Gastroesophageal sphincter (tissue), 4 donors: ENCODE measurements around the gene CCDC9. TPM values are rescaled to one million over a fixed set of nuclear protein-coding genes. Genes with fewer than 3 reads are reported as not detected.

Source experiments
- ATAC-seq: fragments of 150-250 bp; one replicate; pipeline ENCODE4 v1.9.1; 2016; ENCODE audit warnings: mild to moderate bottlenecking, moderate library complexity
- H3K27ac ChIP-seq, 4 donors: fragments of 200-600 bp; sonication (generic) in 3 of 4; 1 replicate in 3 of 4; 2 replicates in 1 of 4; pipeline ENCODE4 v1.5.1; 2016 to 2019
- H3K27me3 ChIP-seq: fragments of 200-600 bp; sonication (generic); one replicate; pipeline ENCODE4 v1.5.1; 2019
- H3K36me3 ChIP-seq, 2 donors: fragments of 200-600 bp; sonication (generic); one replicate each; pipeline ENCODE4 v1.5.1; 2019; ENCODE audit warnings: control low read depth in 1 of 2
- H3K4me1 ChIP-seq, 3 donors: fragments of 200-600 bp; sonication (generic); 1 replicate in 2 of 3; 2 replicates in 1 of 3; pipeline ENCODE4 v1.5.1; 2016 to 2019; ENCODE audit warnings: control low read depth in 2 of 3
- H3K4me3 ChIP-seq, 2 donors: fragments of 200-600 bp; sonication (generic); one replicate each; pipeline ENCODE4 v1.5.1; 2019; ENCODE audit warnings: mild to moderate bottlenecking in 1 of 2, moderate library complexity in 1 of 2
- H3K9me3 ChIP-seq, 3 donors: fragments of 200-600 bp; sonication (generic); one replicate each; pipeline ENCODE4 v1.5.1; 2017 to 2019; ENCODE audit warnings: control low read depth in 2 of 3
- EP300 ChIP-seq: sonication (generic); formaldehyde crosslinking; IDR thresholded peaks from one replicate; pipeline ENCODE4 v1.6.1; 2017; ENCODE audit warnings: antibody characterized with exemption, mild to moderate bottlenecking
- POLR2A ChIP-seq, 2 donors: fragments of 450-650 bp; IDR thresholded peaks; one replicate each; pipeline ENCODE4 v1.6.1; 2017; ENCODE audit warnings: antibody characterized with exemption in 2 of 2, mild to moderate bottlenecking in 2 of 2, moderate library complexity in 1 of 2
- POLR2AphosphoS5 ChIP-seq: sonication (generic); formaldehyde crosslinking; IDR thresholded peaks from one replicate; pipeline ENCODE4 v1.6.1; 2017; ENCODE audit warnings: antibody characterized with exemption
- WGBS, 2 donors: methylation state at CpG; one replicate each; pipeline ENCODE4 v1.1.5; 2018; ENCODE audit warnings: low coverage in 1 of 2; 5-methylcytosine and 5-hydroxymethylcytosine counted together
- small RNA-seq, 4 donors: library from RNA; depleted of rRNA; stranded (forward); fragments of <200 nt; gene quantifications; one replicate each; pipeline ENCODE3, GENCODE V24; 2016
- total RNA-seq, 4 donors: library from RNA; depleted of rRNA; stranded (reverse); fragments of >200 nt; gene quantifications; one replicate each; pipeline ENCODE4 v1.1.0, GENCODE V29; 2016
- TF ChIP-seq, protein P1 (sequence below), 4 experiments: fragments of 200-600 bp in 2 of 4; fragments of 450-650 bp in 2 of 4; sonication (generic) in 1 of 4; IDR thresholded peaks; one replicate each; pipeline ENCODE4 v1.5.1; 2017 to 2019; ENCODE audit warnings: antibody characterized with exemption in 4 of 4, mild to moderate bottlenecking in 2 of 4, moderate library complexity in 2 of 4

The CCDC9 gene
- total RNA-seq, 4 donors from 2014 or later, result 17.3 to 36.9 (median 28.5) TPM

DNA sequence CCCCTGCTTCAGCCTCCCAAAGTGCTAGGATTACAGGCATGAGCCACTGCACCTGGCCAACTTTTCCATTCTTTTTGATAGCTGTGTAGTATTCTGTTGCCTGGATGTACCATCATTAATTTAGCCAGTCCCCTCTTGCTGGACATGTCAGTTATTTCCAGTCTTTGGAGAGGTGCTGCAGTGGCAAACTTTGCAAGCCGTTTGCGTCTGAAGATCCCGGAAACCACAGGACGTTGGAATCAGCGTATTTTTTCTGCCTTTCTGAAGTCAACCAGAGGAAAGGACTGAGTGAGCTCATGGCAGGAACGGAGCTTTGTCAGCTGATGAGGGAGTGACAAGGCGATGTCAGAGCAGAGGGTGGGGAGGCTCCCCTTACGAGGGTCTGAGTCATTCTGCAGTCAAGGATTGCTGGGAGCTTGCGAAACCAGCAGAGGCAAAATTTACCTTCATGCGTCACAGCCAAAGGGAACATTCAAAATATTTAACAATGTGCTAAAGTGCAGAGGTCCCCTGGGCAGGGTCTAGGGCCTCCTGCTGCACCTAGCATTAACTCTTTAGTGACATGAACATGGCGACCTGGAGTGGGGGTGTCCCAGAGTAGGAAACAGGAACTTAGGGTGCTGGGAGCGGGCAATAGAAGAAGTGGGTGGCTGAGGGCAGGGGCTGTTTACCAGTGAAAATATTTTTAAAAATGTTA lies 58.9 kb downstream of the CCDC9 start:
- Histone ChIP-seq H3K9me3 (no peaks in the 10 kb centered on the region), H3K4me3 (no peak overlapping the region), H3K27ac (peak overlapping the region in 1 of 4 donors; percentile 47), H3K27me3 (peaks cover 71% of the 10 kb centered on the region), H3K4me1 (no peaks in the 10 kb centered on the region), H3K36me3 (no peaks in the 10 kb centered on the region)
- WGBS, 2 donors, result 39 to 42% methylated on average over 3 to 9 of the region's 12 CpGs
- TF ChIP-seq POLR2AphosphoS5 (peak; percentile 21), POLR2A (IDR thresholded peaks at IDR 0.05) (no peak), EP300 (no peak)
- TF ChIP-seq, protein P1, sequence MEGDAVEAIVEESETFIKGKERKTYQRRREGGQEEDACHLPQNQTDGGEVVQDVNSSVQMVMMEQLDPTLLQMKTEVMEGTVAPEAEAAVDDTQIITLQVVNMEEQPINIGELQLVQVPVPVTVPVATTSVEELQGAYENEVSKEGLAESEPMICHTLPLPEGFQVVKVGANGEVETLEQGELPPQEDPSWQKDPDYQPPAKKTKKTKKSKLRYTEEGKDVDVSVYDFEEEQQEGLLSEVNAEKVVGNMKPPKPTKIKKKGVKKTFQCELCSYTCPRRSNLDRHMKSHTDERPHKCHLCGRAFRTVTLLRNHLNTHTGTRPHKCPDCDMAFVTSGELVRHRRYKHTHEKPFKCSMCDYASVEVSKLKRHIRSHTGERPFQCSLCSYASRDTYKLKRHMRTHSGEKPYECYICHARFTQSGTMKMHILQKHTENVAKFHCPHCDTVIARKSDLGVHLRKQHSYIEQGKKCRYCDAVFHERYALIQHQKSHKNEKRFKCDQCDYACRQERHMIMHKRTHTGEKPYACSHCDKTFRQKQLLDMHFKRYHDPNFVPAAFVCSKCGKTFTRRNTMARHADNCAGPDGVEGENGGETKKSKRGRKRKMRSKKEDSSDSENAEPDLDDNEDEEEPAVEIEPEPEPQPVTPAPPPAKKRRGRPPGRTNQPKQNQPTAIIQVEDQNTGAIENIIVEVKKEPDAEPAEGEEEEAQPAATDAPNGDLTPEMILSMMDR (IDR thresholded peaks at IDR 0.05), result no peak
- peak; percentile 91 for ATAC-seq

DNA sequence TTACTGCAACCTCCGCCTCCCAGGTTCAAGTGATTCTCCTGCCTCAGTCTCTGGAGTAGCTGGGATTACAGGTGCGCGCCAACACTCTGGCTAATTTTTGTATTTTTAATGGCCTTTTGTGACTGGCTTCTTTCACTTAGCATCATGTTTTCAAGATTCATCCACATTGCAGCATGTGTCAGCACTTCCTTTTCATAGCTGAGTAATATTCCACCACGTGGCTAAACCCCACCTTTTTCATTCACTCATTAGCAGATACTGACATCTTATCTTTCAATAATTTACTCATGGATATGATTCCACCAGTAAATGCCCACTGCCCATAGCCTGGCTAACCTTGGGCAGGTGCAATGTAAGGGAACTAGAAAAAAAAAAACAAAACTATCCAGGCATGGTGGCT lies 60.2 kb downstream of the CCDC9 start:
- Histone ChIP-seq H3K27ac (no peak overlapping the region), H3K27me3 (peaks cover 69% of the 10 kb centered on the region), H3K36me3 (no peaks in the 10 kb centered on the region), H3K9me3 (no peaks in the 10 kb centered on the region), H3K4me3 (no peak overlapping the region), H3K4me1 (no peaks in the 10 kb centered on the region)
- no peak for ATAC-seq
- 85 to 88% methylated on average over 3 to 4 of the region's 4 CpGs for WGBS, 2 donors
- TF ChIP-seq POLR2AphosphoS5 (no peak), POLR2A (IDR thresholded peaks at IDR 0.05) (no peak), EP300 (no peak)
- TF ChIP-seq, protein P1 (IDR thresholded peaks at IDR 0.05), result no peak

DNA sequence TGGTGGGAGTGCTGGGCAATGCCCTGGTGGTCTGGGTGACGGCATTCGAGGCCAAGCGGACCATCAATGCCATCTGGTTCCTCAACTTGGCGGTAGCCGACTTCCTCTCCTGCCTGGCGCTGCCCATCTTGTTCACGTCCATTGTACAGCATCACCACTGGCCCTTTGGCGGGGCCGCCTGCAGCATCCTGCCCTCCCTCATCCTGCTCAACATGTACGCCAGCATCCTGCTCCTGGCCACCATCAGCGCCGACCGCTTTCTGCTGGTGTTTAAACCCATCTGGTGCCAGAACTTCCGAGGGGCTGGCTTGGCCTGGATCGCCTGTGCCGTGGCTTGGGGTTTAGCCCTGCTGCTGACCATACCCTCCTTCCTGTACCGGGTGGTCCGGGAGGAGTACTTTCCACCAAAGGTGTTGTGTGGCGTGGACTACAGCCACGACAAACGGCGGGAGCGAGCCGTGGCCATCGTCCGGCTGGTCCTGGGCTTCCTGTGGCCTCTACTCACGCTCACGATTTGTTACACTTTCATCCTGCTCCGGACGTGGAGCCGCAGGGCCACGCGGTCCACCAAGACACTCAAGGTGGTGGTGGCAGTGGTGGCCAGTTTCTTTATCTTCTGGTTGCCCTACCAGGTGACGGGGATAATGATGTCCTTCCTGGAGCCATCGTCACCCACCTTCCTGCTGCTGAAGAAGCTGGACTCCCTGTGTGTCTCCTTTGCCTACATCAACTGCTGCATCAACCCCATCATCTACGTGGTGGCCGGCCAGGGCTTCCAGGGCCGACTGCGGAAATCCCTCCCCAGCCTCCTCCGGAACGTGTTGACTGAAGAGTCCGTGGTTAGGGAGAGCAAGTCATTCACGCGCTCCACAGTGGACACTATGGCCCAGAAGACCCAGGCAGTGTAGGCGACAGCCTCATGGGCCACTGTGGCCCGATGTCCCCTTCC lies 63.9 kb downstream of the CCDC9 start:
- Histone ChIP-seq H3K36me3 (no peaks in the 10 kb centered on the region), H3K9me3 (no peaks in the 10 kb centered on the region), H3K27ac (no peak overlapping the region), H3K27me3 (peaks cover 78% of the 10 kb centered on the region), H3K4me3 (no peak overlapping the region), H3K4me1 (no peaks in the 10 kb centered on the region)
- no peak for ATAC-seq
- WGBS, 2 donors, result 91 to 100% methylated on average over 1 to 18 of the region's 46 CpGs
- TF ChIP-seq, protein P1 (IDR thresholded peaks at IDR 0.05), result no peak
- TF ChIP-seq POLR2A (IDR thresholded peaks at IDR 0.05) (no peak), EP300 (no peak), POLR2AphosphoS5 (no peak)

Small RNA genes within 50 kb of the gene (small RNA-seq; reads per million reads assigned to genes)
- 0 reads per million in 4 donors for gene MIR3190

Other genes starting within 250 kb of the CCDC9 start
- under 1 TPM in 1 of 4 donors, not detected in 3; 0.85 TPM for gene NPAS1, start 236.7 kb upstream of the CCDC9 start, total RNA-seq
- gene TMEM160, start 207.9 kb upstream of the CCDC9 start, total RNA-seq, result 10 to 100 TPM in 3 of 4 donors, 1 to 10 TPM in 1; 7.3 to 55.6 (median 33.4) TPM
- gene ZC3H4, start 142.7 kb upstream of the CCDC9 start, total RNA-seq, result 10 to 100 TPM; 22.5 to 28.7 (median 24.9) TPM
- 100 to 1,000 TPM; 134 to 157 (median 153) TPM for gene SAE1, start 125.7 kb upstream of the CCDC9 start, total RNA-seq
- 10 to 100 TPM in 2 of 4 donors, 1 to 10 TPM in 2; 3.6 to 11.4 (median 10.2) TPM for gene BBC3, start 25.3 kb upstream of the CCDC9 start, total RNA-seq
- gene INAFM1, start 18.4 kb downstream of the CCDC9 start, total RNA-seq, result 10 to 100 TPM in 2 of 4 donors, 1 to 10 TPM in 2; 5.0 to 14.7 (median 11.7) TPM
- 10 to 100 TPM in 1 of 4 donors, 1 to 10 TPM in 3; 1.4 to 19.7 (median 7.0) TPM for gene C5AR1, start 53.3 kb downstream of the CCDC9 start, total RNA-seq
- 1 to 10 TPM in 2 of 4 donors, under 1 TPM in 2; 0.15 to 2.3 (median 1.2) TPM for gene C5AR2, start 75.7 kb downstream of the CCDC9 start, total RNA-seq
- 10 to 100 TPM in 2 of 4 donors, 1 to 10 TPM in 2; 8.7 to 16.0 (median 12.3) TPM for gene DHX34, start 92.8 kb downstream of the CCDC9 start, total RNA-seq
- 10 to 100 TPM; 23.5 to 37.2 (median 30.3) TPM for gene MEIS3, start 163.0 kb downstream of the CCDC9 start, total RNA-seq
- gene SLC8A2, start 215.4 kb downstream of the CCDC9 start, total RNA-seq, result 10 to 100 TPM in 1 of 4 donors, 1 to 10 TPM in 3; 6.5 to 19.9 (median 9.5) TPM
- 1 to 10 TPM; 2.4 to 4.3 (median 3.4) TPM for gene KPTN, start 227.7 kb downstream of the CCDC9 start, total RNA-seq